CD4-positive, alpha-beta T cell (primary cell): ENCODE measurements around the gene CSRNP3. TPM values are rescaled to one million over a fixed set of nuclear protein-coding genes. Genes with fewer than 3 reads are reported as not detected.

Experiments
- ATAC-seq: fragments of 200-7000 bp; cut with Tn5 transposase; one replicate; pipeline ENCODE4 v1.10.0; 2022; ENCODE audit warnings: mild to moderate bottlenecking; ENCODE audit not compliant: poor library complexity
- CTCF ChIA-PET: fragments of 350-600 bp; sonication (Branson Sonifier 250); formaldehyde crosslinking; loops from one replicate; lab custom pipeline; 2021; ENCODE audit warnings: antibody characterized with exemption, inconsistent platforms; lab: Charles Lee
- POLR2A ChIA-PET: fragments of 350-600 bp; sonication (Branson Sonifier 250); formaldehyde crosslinking; loops from one replicate; lab custom pipeline; 2021; ENCODE audit warnings: antibody characterized with exemption, inconsistent platforms; lab: Charles Lee
- DNase-seq, 14 experiments: peaks; one replicate each; pipeline ENCODE4 v3.0.0-alpha.2; 2013 to 2020; ENCODE audit warnings: mixed read lengths in 2 of 14
- H3K27ac ChIP-seq, 2 donors: one replicate each; pipeline versions ENCODE4 v1.5.1 to v1.7.0; 2013; ENCODE audit warnings: low read length in 2 of 2, low read depth in 1 of 2, mild to moderate bottlenecking in 1 of 2
- H3K27me3 ChIP-seq, 2 experiments: 1 replicate in 1 of 2; 2 replicates in 1 of 2; pipeline versions ENCODE4 v1.6.1 to v1.7.0; 2013; ENCODE audit warnings: low read length in 2 of 2, control low read depth in 1 of 2, mild to moderate bottlenecking in 1 of 2, moderate library complexity in 1 of 2; ENCODE audit not compliant: insufficient read depth in 2 of 2, control insufficient read depth in 1 of 2
- H3K36me3 ChIP-seq: one replicate; pipeline ENCODE4 v1.6.1; 2013; ENCODE audit warnings: low read length, control low read depth; ENCODE audit not compliant: insufficient read depth
- H3K4me1 ChIP-seq: one replicate; pipeline ENCODE4 v1.6.1; 2013; ENCODE audit warnings: low read length, control low read depth; ENCODE audit not compliant: insufficient read depth
- H3K4me3 ChIP-seq: one replicate; pipeline ENCODE4 v1.5.1; 2013; ENCODE audit warnings: mild to moderate bottlenecking, low read length, moderate library complexity
- H3K9me3 ChIP-seq, 2 experiments: 1 replicate in 1 of 2; 2 replicates in 1 of 2; pipeline versions ENCODE4 v1.6.1 to v1.7.0; 2013; ENCODE audit warnings: low read length in 2 of 2, mild to moderate bottlenecking in 2 of 2, control low read depth in 1 of 2, moderate library complexity in 1 of 2; ENCODE audit not compliant: control insufficient read depth in 1 of 2, insufficient read depth in 1 of 2
- H3K27ac Mint-ChIP-seq: one replicate; pipeline ENCODE4 v1.8.0; 2020; ENCODE audit warnings: mixed read lengths
- H3K27me3 Mint-ChIP-seq: one replicate; pipeline ENCODE4 v1.8.0; 2021; ENCODE audit warnings: mixed read lengths
- H3K36me3 Mint-ChIP-seq: one replicate; pipeline ENCODE4 v1.8.0; 2021; ENCODE audit warnings: low read depth, mixed read lengths
- H3K4me1 Mint-ChIP-seq: one replicate; pipeline ENCODE4 v1.8.0; 2021; ENCODE audit warnings: low read depth, mixed read lengths
- H3K4me3 Mint-ChIP-seq: one replicate; pipeline ENCODE4 v1.8.0; 2020; ENCODE audit warnings: mild to moderate bottlenecking, mixed read lengths
- H3K9me3 Mint-ChIP-seq: one replicate; pipeline ENCODE4 v1.8.0; 2020; ENCODE audit warnings: mixed read lengths
- intact Hi-C, 2 experiments: fragments of 100-400 bp; cut with DNase I in 1 of 2; cut with micrococcal nuclease in 1 of 2; formaldehyde crosslinking; loops; one replicate each; pipeline versions ENCODE4 v1.15.1 to v1.9.0; 2023 to 2025; cut with DNase I, micrococcal nuclease
- total RNA-seq, 174 experiments: library from RNA in 2 of 174; stranded (reverse) in 2 of 174; gene quantifications; one replicate each; pipeline ENCODE4 v1.2.3 and lab custom pipeline; 2021 to 2026
- TF ChIP-seq, protein P1 (sequence below): fragments of 200-600 bp; IDR thresholded peaks from one replicate; pipeline ENCODE4 v1.8.0; 2022; ENCODE audit warnings: antibody characterized with exemption, mild to moderate bottlenecking

Gene CSRNP3
- total RNA-seq, 2 experiments from 2014 or later = not detected

DNA sequence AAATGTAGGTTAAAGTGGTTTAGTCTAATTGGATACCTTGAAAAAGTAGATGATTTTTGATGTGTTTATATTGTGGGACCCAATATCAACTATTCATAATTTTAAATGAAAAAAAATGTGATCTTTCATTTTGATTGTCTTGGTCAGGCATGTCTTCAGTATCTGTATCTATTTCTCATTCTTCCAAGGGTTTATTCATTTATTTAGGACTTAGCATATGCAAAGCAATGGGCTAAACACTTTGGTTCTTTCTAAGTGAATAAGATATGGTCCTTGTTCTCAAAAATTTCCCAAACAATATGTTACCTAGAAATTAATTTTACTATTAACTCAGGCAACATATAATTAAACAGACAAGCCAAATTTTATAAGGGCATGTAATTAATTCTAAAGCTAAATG lies 49.1 kb downstream of the CSRNP3 start:
- Histone ChIP-seq H3K36me3 (no peaks in the 10 kb centered on the region), H3K9me3 (no peaks in the 10 kb centered on the region), H3K27ac (no peak overlapping the region), H3K4me1 (no peaks in the 10 kb centered on the region), H3K27me3 (no peaks in the 10 kb centered on the region), H3K4me3 (no peak overlapping the region)
- Mint-ChIP-seq H3K36me3 (no peaks in the 10 kb centered on the region), H3K9me3 (no peaks in the 10 kb centered on the region), H3K4me3 (no peak overlapping the region), H3K27ac (no peak overlapping the region), H3K27me3 (no peaks in the 10 kb centered on the region), H3K4me1 (no peaks in the 10 kb centered on the region)
- no peak for DNase-seq
- no peak for ATAC-seq
- CTCF ChIA-PET = no interaction called here
- TF ChIP-seq, protein P1, sequence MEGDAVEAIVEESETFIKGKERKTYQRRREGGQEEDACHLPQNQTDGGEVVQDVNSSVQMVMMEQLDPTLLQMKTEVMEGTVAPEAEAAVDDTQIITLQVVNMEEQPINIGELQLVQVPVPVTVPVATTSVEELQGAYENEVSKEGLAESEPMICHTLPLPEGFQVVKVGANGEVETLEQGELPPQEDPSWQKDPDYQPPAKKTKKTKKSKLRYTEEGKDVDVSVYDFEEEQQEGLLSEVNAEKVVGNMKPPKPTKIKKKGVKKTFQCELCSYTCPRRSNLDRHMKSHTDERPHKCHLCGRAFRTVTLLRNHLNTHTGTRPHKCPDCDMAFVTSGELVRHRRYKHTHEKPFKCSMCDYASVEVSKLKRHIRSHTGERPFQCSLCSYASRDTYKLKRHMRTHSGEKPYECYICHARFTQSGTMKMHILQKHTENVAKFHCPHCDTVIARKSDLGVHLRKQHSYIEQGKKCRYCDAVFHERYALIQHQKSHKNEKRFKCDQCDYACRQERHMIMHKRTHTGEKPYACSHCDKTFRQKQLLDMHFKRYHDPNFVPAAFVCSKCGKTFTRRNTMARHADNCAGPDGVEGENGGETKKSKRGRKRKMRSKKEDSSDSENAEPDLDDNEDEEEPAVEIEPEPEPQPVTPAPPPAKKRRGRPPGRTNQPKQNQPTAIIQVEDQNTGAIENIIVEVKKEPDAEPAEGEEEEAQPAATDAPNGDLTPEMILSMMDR = no peak
- intact Hi-C loops = no loop called here
- POLR2A ChIA-PET = no interaction called here

DNA sequence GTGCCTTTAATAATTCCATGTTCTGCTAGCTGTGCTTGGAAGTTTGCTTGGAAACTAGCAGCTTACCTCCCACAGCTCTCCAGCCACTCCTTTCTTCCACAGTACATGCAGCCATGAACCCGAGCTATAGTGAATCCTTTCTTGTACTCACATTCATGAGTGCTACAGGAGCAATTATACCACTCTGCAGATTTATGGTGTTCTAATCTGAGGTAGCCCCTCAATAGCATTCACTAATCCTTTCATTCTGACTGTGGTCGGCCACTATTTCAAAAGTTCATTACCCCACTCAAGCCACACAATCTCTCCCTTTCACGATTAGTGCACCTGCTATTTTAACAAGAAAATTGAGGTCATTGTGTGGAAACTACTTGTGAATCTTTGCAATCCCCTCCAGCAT lies 53.2 kb downstream of the CSRNP3 start:
- Histone ChIP-seq H3K9me3 (peaks cover 0 to 3% of the 10 kb centered on the region in 2 experiments), H3K4me3 (no peak overlapping the region), H3K27ac (no peak overlapping the region), H3K36me3 (no peaks in the 10 kb centered on the region), H3K4me1 (no peaks in the 10 kb centered on the region), H3K27me3 (no peaks in the 10 kb centered on the region)
- TF ChIP-seq, protein P1 = no peak
- CTCF ChIA-PET = no interaction called here
- Mint-ChIP-seq H3K4me1 (no peaks in the 10 kb centered on the region), H3K4me3 (no peak overlapping the region), H3K27ac (no peak overlapping the region), H3K27me3 (no peaks in the 10 kb centered on the region), H3K9me3 (no peaks in the 10 kb centered on the region), H3K36me3 (no peaks in the 10 kb centered on the region)
- intact Hi-C loops = no loop called here
- no peak for ATAC-seq
- POLR2A ChIA-PET = no interaction called here
- DNase-seq = no peak

DNA sequence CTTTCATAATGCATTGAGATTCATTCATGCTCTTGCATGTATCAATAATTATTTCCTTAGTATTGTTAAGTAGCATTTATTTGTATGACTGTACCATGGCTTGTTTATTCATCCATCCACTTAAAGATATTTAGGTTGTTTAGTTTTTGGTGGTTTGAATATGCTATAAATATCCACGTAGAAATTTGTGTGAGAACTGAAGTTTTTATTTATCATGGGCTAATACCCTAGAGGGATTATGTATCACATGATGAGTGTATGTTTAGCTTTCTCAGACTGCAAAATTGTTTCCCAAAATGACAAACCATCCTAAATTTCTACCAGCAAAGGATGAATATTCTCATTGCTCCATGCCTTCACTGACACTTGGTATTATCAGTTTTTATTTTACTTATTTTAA lies 55.2 kb downstream of the CSRNP3 start:
- Mint-ChIP-seq H3K27me3 (no peaks in the 10 kb centered on the region), H3K4me1 (no peaks in the 10 kb centered on the region), H3K36me3 (no peaks in the 10 kb centered on the region), H3K27ac (no peak overlapping the region), H3K4me3 (no peak overlapping the region), H3K9me3 (no peaks in the 10 kb centered on the region)
- no peaks in the 10 kb centered on the region for H3K4me1 ChIP-seq
- H3K9me3 ChIP-seq = peaks cover 0 to 9% of the 10 kb centered on the region in 2 experiments
- no peak overlapping the region for H3K27ac ChIP-seq
- TF ChIP-seq, protein P1 = no peak
- H3K27me3 ChIP-seq = peaks cover 0 to 3% of the 10 kb centered on the region in 2 experiments
- H3K4me3 ChIP-seq = no peak overlapping the region
- CTCF ChIA-PET = no interaction called here
- POLR2A ChIA-PET = no interaction called here
- DNase-seq (no peak), ATAC-seq (no peak)
- no peaks in the 10 kb centered on the region for H3K36me3 ChIP-seq
- intact Hi-C loops = no loop called here
